Loucy (cell line): Measurements from ENCODE around the gene SMOC2.

Experiments
- H2AFZ ChIP-seq: fragments of 200-600 bp; sonication (generic); 2 replicates; pipeline ENCODE4 v1.6.0; 2016; ENCODE audit warnings: antibody characterized with exemption, mild to moderate bottlenecking, low read length, moderate library complexity
- H3F3A ChIP-seq: fragments of 200-600 bp; 2 replicates; pipeline ENCODE4 v1.6.0; 2016; ENCODE audit warnings: antibody characterized with exemption, low read depth, mild to moderate bottlenecking
- H3K27me3 ChIP-seq: fragments of 200-600 bp; sonication (generic); 2 replicates; pipeline ENCODE4 v1.6.1; 2014; ENCODE audit warnings: low read length, mild to moderate bottlenecking; ENCODE audit not compliant: insufficient read depth, poor library complexity, severe bottlenecking
- H3K36me3 ChIP-seq: fragments of 200-600 bp; sonication (generic); 2 replicates; pipeline ENCODE4 v1.6.1; 2016; ENCODE audit warnings: low read length; ENCODE audit not compliant: insufficient read depth
- H3K4me1 ChIP-seq: fragments of 200-600 bp; sonication (generic); 2 replicates; pipeline ENCODE4 v1.5.1; 2014; ENCODE audit warnings: low read length, mild to moderate bottlenecking; ENCODE audit not compliant: insufficient read depth, poor library complexity, severe bottlenecking
- H3K4me2 ChIP-seq: fragments of 200-600 bp; sonication (generic); 2 replicates; pipeline ENCODE4 v1.6.0; 2014; ENCODE audit warnings: antibody characterized with exemption, low read length, low read depth, mild to moderate bottlenecking; ENCODE audit not compliant: poor library complexity, severe bottlenecking
- H3K4me3 ChIP-seq: fragments of 200-600 bp; sonication (generic); 2 replicates; pipeline ENCODE4 v1.5.1; 2014; ENCODE audit warnings: low read length, mild to moderate bottlenecking, mixed read lengths; ENCODE audit not compliant: poor library complexity, severe bottlenecking
- H3K79me2 ChIP-seq: fragments of 200-600 bp; sonication (generic); 2 replicates; pipeline ENCODE4 v1.6.1; 2014; ENCODE audit warnings: low read length; ENCODE audit not compliant: insufficient read depth
- H3K9ac ChIP-seq: fragments of 200-600 bp; sonication (generic); 2 replicates; pipeline ENCODE4 v1.6.0; 2014; ENCODE audit warnings: mild to moderate bottlenecking, low read depth, low read length, moderate library complexity; ENCODE audit not compliant: poor library complexity, severe bottlenecking
- H3K9me2 ChIP-seq: fragments of 200-600 bp; sonication (generic); replicated peaks from 2 replicates; pipeline ENCODE4 v1.6.1; 2016; ENCODE audit warnings: low read depth, low read length, mixed read lengths
- H3K9me3 ChIP-seq: fragments of 200-600 bp; sonication (generic); 2 replicates; pipeline ENCODE4 v1.6.1; 2014; ENCODE audit warnings: mild to moderate bottlenecking, antibody characterized with exemption, low read length, low read depth; ENCODE audit not compliant: insufficient read depth
- H4K20me1 ChIP-seq: fragments of 200-600 bp; sonication (generic); 2 replicates; pipeline ENCODE4 v1.6.0; 2014; ENCODE audit warnings: antibody characterized with exemption, low read length, mild to moderate bottlenecking; ENCODE audit not compliant: insufficient read depth, poor library complexity, severe bottlenecking
- EZH2phosphoT487 ChIP-seq: fragments of 200-600 bp; IDR thresholded peaks from 2 replicates; pipeline ENCODE4 v1.6.1; 2018; ENCODE audit warnings: antibody characterized with exemption, mild to moderate bottlenecking, moderate library complexity, borderline replicate concordance
- TF ChIP-seq, protein P1 (sequence below): fragments of 200-600 bp; sonication (generic); conservative IDR thresholded peaks from 2 replicates; pipeline ENCODE4 v1.5.1; 2014; ENCODE audit warnings: mild to moderate bottlenecking, antibody characterized with exemption, low read length

The SMOC2 gene

GRCh38 chr6:168618546-168619315, 177.7 kb downstream of the SMOC2 start:
- peaks cover 21% of the 10 kb centered on the region; the same call in 1 of the 2 replicates for H3K9me3 ChIP-seq
- no peaks in the 10 kb centered on the region for H3K79me2 ChIP-seq
- no peaks in the 10 kb centered on the region for H3K4me1 ChIP-seq
- no peak for TF ChIP-seq EZH2phosphoT487
- TF ChIP-seq, protein P1, sequence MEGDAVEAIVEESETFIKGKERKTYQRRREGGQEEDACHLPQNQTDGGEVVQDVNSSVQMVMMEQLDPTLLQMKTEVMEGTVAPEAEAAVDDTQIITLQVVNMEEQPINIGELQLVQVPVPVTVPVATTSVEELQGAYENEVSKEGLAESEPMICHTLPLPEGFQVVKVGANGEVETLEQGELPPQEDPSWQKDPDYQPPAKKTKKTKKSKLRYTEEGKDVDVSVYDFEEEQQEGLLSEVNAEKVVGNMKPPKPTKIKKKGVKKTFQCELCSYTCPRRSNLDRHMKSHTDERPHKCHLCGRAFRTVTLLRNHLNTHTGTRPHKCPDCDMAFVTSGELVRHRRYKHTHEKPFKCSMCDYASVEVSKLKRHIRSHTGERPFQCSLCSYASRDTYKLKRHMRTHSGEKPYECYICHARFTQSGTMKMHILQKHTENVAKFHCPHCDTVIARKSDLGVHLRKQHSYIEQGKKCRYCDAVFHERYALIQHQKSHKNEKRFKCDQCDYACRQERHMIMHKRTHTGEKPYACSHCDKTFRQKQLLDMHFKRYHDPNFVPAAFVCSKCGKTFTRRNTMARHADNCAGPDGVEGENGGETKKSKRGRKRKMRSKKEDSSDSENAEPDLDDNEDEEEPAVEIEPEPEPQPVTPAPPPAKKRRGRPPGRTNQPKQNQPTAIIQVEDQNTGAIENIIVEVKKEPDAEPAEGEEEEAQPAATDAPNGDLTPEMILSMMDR: no peak
- no peaks in the 10 kb centered on the region for H3F3A ChIP-seq
- no peak overlapping the region for H3K4me2 ChIP-seq
- H3K36me3 ChIP-seq: no peaks in the 10 kb centered on the region
- no peak overlapping the region for H3K4me3 ChIP-seq
- H3K9me2 ChIP-seq: no peaks in the 10 kb centered on the region
- no peaks in the 10 kb centered on the region for H4K20me1 ChIP-seq
- H2AFZ ChIP-seq: no peak overlapping the region
- no peak overlapping the region for H3K9ac ChIP-seq
- no peaks in the 10 kb centered on the region for H3K27me3 ChIP-seq

DNA sequence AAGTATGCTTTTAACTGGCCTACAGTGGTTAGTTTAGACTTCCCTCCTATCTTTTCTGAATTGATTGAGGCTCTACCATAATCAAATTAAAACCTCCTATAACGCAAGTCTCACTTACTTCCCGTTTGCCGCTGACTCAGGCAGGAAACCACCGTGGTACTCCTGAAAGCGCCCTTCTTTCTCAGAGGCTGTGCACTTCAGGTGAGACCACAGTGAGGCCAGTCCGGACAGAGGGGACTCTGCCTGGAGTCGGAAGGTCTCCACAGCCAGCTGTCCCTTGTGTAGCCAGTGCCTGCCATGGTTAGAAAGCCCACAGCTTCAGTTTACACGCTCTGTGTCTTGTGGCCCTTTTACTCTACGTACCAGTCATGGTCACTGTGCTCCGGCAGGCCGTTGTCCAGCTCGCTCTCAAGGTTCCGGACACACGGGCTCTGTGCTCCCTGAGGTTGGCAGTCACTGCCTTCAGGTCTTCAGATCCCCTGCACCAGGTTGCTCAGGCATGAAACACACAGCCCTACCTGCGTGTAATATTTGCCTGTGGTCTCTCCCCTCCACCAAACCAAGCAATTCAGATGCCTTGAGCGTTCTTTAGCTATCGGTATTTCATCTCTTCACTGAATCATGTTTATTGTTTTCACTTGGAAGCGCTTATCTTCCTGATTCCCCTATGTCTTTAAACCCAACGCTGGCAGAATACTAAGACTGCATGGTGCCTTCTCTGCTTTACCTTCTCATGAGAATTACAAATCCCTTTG, 178.8 kb downstream of the SMOC2 start:
- TF ChIP-seq EZH2phosphoT487: no peak
- TF ChIP-seq, protein P1: no peak
- H3K4me1 ChIP-seq: no peaks in the 10 kb centered on the region
- H3K79me2 ChIP-seq: no peaks in the 10 kb centered on the region
- H3K9me3 ChIP-seq: peaks cover 27% of the 10 kb centered on the region; the same call in 1 of the 2 replicates
- H3K9ac ChIP-seq: no peak overlapping the region
- H3K4me3 ChIP-seq: no peak overlapping the region
- H4K20me1 ChIP-seq: no peaks in the 10 kb centered on the region
- H3K27me3 ChIP-seq: no peaks in the 10 kb centered on the region
- H3K9me2 ChIP-seq: no peaks in the 10 kb centered on the region
- no peaks in the 10 kb centered on the region for H3F3A ChIP-seq
- H3K36me3 ChIP-seq: no peaks in the 10 kb centered on the region
- H3K4me2 ChIP-seq: no peak overlapping the region
- H2AFZ ChIP-seq: no peak overlapping the region

DNA sequence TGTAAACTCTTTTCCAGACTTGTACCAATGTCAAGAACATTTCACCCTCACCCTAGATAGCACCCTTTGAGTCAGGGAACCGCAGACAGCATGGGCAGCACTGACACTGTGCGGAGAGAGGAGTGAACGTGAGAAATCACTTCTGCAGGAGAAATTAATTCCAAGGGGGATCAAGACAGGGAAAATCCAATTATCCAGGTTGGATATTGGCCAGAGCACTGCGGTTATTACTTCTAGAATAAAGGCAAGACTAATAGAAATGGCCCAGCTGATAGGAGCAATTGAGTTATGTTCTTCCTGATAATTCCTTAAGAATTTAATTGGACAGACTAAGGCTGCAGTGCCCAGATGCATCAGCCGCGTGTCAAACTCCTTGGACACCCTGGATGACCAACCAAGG, 179.6 kb downstream of the SMOC2 start:
- Histone ChIP-seq H3F3A (no peaks in the 10 kb centered on the region), H3K9ac (no peak overlapping the region), H3K4me1 (no peaks in the 10 kb centered on the region), H3K9me3 (peaks cover 27% of the 10 kb centered on the region; the same call in 1 of the 2 replicates), H3K9me2 (no peaks in the 10 kb centered on the region), H3K27me3 (no peaks in the 10 kb centered on the region), H3K4me2 (no peak overlapping the region), H4K20me1 (no peaks in the 10 kb centered on the region), H2AFZ (no peak overlapping the region), H3K4me3 (no peak overlapping the region), H3K36me3 (no peaks in the 10 kb centered on the region), H3K79me2 (no peaks in the 10 kb centered on the region)
- TF ChIP-seq, protein P1: no peak
- TF ChIP-seq EZH2phosphoT487: no peak
